GM21786 (cell line): ENCODE data around the gene ITGB2.
"Not testable (repeated sequence)": the region's sequence is repeated elsewhere in the genome, so short reads cannot be mapped to it uniquely, and the experiment has no call there.

Experiments
- ATAC-seq: cut with Tn5 transposase; IDR thresholded peaks from one replicate; pipeline ENCODE4 v1.9.1; 2021; ENCODE audit not compliant: unreplicated experiment

The ITGB2 gene

GRCh38 chr21:44942566-44942965 lies 21.9 kb upstream of the ITGB2 start:
- ATAC-seq, result no peak

DNA sequence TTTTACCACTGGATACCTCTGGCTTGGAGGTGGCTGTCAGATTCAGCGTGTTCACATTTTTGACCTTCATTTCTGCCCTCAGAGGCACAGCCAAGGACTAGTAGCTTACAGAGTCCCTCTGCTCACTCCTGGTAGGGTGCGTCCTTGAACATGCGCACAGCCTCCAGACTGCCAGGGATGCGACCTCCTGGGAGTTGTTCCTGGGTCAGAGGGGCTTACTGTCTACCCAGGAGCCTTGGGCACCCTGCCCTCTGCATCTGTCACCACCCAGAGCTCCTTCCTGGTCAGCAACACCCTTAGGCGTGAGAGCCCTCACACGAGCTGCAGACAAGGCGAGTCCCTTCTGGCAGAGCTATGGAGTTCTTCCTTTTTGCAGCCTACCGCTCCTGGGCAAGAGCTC lies 20.9 kb upstream of the ITGB2 start:
- ATAC-seq, result no peak

DNA sequence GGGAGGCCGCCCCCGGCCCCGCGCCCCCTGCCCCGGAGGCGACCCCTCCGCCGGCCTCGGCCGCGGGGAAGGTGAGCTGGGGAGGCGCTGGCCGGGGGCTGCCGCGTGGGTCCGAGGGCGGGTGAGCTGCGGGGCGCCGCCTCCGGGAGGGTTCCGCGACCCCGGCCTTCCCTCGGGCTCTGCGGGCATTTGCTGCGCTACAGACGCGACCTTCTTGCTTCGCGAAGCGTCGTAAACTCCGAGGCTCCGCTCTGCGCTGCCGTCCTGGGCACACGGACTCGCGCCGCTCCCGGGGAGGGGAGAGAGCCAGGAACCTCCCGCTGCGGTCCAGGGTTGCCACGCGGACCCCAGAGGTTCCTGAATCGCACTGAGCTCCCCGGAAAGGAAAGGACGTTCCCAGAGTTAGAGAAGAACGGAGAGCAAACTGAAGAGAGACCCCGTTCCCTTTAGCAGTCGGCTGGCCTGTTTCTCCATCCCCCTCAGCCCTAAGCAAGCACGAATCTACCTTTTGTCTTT lies 19.5 kb upstream of the ITGB2 start:
- ATAC-seq, result no peak

DNA sequence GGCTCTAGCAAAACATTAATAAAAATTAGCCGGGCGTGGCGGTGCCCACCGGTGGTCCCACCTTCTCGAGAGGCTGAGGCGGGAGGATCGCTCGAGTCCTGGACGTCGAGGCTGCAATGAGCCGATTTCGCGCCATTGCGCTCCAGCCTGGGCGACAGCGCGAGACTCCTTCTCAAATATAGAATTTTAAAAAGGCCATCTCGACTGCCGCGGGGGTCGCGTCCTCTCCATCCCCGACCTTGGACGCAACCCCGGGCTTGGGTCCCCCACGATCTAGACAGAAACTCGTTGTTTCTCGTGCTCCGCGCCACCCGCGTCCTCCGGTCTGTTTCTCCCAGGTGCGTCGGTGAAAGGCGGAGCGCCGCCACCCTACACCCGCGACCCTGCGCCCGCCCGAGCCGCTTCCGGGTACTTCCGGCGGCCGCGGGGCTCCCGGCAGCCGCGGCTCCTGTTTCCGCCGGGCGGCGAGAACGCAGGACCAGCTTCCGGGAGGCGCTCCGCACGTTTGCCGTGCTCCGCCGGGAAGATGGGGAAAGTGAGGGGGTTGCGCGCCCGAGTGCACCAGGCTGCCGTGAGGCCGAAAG lies 18.9 kb upstream of the ITGB2 start, which contains the start of gene SLX9:
Gene SLX9 (plus strand): TSS at position 498 of the 584 bp plus-strand sequence. CDS start 29 bp downstream, at position 527.
- ATAC-seq, result peak; percentile 51

DNA sequence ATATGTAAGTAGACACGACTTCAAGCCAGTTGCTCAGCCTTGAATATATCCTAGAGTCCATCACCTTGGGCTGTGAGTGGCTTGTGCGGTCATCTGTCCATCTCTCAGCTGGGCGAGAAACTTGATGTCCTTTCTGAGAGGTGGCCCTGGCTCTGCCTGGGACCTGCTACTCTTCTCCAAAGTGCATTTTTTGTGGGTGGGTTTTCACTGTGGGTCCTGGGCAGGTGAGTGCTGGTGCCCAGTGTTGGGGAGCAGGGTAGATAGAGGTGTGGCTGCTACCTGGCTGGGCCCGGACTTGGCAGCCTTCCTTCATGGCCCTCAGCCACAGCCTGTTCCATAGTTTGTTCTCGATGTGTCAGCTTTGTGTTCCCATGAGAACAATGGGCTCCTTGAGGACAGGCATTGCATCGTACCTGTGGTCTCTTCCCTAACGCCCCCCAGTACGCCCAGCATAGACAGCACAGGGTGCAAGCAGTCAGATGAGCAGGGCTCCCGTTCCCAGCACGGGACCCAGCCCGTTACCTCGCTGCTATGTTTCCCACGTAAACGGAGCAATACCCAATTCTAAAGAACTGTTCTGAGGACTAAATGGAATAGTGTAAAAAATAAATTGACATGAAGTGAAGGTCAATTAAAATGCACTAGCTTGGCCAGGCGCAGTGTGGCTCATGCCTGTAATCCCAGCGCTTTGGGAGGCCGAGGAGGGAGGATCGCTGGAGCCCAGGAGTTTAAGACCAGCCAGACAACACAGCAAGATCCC lies 18.3 kb upstream of the ITGB2 start:
- no peak for ATAC-seq

GRCh38 chr21:44935533-44935927 lies 14.8 kb upstream of the ITGB2 start:
- no peak for ATAC-seq

DNA sequence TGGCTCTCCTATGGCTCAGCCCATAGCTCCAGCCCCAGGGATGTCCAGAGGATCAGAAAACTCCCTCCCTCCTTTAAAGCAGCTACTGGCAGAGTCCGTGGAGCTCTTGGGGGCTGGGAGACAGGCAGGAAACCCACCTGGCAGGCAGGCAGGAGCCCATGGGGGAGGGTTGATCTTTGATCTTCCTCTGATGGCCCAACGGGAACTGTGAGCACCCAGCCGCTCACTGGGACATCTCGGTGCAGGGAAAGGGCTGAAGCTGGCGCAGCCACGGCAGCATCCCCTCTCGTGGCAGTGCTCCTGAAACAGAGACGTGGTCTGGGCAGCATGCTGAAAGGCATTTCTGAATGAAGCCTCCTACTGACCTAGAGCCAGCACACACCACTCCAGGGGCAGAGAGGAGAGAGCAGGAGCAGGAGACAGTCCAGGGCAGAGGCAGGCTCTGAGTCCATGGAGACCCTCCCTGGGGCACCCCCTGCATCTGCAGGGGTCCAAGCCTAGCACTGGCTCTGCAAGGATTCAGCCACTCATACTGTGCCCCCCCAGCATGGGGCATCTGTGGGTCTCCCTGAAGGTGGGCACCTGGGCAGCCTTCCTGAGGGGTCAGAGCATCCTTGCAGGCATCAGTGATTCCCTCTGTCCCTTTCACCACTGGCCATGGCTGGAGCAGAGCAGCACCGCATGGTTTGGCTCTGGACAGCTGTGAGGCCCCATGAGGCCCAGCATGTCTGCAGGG lies 14.3 kb upstream of the ITGB2 start:
- ATAC-seq, result no peak

DNA sequence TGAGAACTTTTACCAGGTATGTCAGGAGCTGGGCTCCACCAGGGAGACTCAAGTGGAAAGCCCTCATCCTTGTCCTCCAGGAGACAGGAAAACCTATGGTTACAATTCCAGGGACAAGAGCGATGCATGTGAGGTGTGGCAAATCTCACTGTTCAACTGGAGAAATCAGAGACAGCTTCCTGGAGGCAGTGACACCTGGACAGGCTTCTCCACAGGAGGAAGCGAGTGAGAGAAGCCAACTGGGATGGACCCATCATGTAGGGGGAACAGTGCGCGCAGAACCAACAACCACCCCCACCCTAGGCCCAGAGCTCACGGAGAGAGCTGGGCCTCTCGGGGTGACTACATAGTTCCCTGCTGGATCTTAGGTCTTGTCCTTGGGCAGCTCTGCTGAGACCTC lies 13.6 kb upstream of the ITGB2 start:
- no peak for ATAC-seq

- ATAC-seq, result no peak
Observed at GRCh38 chr21:44933918-44934260, 13.2 kb upstream of the ITGB2 start.

GRCh38 chr21:44933199-44933917 lies 12.7 kb upstream of the ITGB2 start:
- no peak for ATAC-seq

GRCh38 chr21:44932408-44933181 lies 11.9 kb upstream of the ITGB2 start:
- ATAC-seq, result no peak

DNA sequence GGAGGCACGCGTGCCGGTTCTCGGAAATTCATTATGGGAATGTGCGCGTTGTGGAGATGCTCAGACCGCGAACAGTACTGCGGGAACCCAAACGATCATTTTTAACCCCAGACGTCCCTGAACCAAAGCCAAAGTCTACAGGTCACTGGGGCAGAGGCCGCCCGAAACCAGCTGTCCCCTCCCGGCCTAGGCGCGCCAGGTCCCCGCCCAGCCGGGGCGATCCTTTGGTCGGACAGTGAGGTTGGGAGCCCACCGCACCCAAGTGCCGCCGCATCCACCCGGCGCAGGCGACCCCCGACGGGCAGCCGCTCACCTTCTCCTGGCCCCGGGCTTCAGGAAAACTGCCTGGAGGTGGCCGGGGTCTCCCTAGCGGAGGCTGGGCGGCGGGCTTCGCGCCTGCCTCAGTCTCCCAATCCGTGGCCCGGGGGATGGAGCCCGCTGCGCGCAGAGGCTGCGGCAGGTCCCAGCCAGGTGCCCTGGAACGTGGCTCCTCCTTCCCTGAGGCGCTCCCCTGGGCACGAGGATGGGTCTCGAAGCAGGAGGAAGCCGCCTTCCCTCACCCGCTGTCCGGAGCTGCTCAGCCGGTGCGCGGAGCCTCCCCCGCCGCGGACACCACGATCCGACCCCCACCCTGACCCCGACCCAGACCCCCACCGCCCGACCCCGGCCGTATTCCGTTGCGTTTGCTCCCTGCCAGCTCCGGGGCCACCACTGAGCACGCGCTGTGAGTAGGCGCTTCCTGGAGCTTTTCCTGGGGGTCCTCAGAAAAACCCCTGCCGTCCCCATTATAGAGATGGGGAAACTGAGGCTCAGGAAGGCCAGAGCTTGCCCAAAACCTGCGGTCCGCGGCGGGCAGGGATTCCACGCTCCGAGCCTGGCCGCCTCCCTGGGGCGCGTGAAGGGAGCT lies 11.1 kb upstream of the ITGB2 start:
- no peak for ATAC-seq

DNA sequence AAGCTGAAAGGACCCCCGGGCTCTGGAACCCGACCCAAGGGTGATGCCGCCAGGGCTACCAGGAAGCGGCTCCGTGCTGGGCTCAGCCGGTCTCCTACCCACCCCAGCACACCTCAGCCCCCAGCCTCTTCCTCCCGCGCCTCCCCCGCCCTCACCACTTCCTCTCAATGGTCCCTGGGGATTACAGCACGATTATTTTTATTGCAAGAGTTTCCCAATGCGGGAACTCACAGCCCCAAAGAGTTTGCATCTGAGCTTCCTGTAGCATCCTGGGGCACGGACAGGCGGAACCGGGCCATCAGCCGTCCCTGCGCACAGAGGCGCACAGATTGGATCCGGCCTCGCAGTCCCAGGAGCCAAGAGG lies 10.4 kb upstream of the ITGB2 start:
- no peak for ATAC-seq

DNA sequence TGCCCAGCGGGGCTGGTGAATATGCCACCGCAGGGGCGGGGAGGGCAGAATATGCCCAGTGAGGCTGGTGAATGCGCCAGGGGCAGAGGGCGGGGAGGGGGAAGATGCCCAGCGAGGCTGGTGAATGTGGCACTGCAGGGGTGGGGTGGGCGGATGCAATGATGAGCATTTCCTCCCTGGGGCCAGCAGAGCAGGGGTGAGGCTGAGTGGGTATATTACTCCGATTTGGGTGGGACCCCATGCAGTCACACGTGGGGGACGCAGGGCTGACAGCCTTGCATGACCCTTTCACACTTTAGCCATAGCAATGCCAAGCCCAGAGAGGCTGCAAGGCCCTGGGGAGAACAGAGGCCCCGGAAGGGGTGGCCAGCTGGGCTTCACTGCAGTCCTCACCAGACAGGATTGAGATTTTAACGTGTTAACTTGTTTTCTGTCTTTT lies 9.9 kb upstream of the ITGB2 start:
- no peak for ATAC-seq

DNA sequence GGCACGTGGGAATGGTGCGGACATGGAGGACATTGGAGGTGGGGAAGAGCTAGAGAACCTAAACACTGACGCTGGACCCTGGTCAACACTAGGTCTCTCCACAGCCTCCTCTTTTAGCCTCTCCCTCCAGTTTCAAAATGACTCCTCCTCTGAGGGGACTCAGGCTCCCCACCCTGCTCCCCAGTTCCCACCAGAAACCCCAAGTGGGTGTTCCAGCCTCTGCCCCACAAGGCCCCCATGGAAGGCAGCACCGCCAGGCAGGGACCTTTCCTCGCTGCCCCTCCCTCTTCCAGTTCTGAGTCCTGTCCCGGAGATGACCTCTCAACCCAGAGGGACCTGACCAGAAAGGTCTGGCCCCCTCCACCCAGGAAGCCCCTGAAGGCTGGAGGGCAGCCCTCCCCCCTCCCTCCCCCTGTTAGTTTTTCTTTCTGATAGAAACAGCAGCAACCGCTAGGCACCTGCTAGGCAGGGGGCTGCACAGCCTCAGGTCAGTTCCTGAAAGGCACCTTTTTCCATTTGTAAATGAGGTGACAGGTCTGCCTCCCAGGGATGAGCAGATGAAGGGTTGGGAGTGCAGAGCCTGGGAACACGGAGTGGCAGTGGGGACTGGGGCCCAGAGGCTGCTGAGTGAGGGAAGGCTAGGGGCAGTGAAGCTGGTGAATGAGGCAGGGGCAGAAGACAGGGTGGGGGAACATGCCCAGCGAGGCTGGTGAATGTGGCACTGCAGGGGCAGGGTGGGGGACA lies 9.3 kb upstream of the ITGB2 start:
- ATAC-seq, result no peak

DNA sequence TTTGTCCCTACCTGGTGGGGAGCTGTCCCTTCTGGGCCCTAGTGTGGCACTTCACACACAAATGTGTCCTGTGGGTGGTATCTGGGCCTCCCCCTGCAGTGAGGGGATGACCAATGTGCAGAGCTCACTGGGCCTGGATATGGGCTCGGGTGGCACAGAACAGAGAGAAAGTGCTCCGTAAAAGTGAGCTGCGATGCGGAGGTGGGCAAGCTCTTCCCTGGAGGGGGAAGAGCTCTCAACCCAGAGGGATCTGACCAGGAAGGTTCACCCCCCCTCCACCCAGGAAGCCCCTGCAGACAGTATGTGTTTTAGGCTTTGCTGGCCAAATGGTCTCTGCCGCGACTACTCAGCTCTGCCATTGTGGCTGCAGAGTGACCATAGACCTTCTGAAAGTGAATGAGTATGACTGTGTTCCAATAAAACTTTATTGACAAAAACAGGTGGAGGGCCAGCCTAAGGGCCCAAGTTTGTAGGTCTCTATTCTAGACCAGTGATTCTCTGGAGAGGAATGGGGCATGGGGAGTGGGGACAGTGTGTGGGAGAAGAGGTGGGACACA lies 8.6 kb upstream of the ITGB2 start:
- ATAC-seq, result no peak

DNA sequence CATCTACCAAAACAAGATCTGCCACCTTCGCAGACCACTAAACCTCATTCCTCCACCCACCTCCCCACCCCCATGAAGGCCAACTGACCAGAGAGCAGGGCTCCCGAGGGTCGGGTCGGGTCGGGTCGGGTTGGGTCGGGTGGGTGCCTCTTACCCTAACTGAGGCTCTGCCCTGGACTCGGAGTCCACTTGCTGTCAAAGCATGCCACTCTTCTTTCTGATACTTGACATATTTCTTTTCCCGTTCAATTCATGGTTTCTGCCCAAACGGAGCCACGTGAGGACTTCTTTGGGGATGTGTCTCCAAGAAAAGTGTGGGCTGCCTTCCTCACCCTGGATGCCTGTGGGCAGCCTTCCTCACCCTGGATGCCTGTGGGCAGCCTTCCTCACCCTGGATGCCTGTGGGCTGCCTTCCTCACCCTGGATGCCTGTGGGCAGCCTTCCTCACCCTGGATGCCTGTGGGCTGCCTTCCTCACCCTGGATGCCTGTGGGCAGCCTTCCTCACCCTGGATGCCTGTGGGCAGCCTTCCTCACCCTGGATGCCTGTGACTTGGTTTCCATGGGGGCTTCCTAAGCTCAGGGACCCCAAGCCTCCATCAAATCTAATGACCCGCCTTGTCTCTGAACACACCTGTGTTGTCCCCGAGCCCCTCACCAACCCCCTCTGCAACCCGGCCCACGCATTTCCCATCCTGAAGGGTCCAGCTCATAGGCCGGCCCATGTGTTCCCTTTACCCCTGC lies 8.0 kb upstream of the ITGB2 start:
- ATAC-seq, result not testable (repeated sequence)
